Lower leg skin (tissue), 4 donors: Measurements from ENCODE around the gene ZPLD1. TPM values are rescaled to one million over a fixed set of nuclear protein-coding genes. Genes with fewer than 3 reads are reported as not detected.

Experiments used
- DNase-seq, 2 donors: peaks; one replicate each; pipeline ENCODE4 v3.0.0-alpha.2; 2019; ENCODE audit warnings: low spot score in 2 of 2
- H3K4me3 ChIP-seq: fragments of 200-600 bp; sonication (generic); 2 replicates; pipeline ENCODE4 v1.5.1; 2017; ENCODE audit warnings: mild to moderate bottlenecking, low read depth; ENCODE audit not compliant: poor library complexity, severe bottlenecking
- CTCF ChIP-seq, 3 donors: fragments of 450-650 bp; IDR thresholded peaks; one replicate each; pipeline ENCODE4 v1.5.1; 2016; ENCODE audit warnings: antibody characterized with exemption in 3 of 3, mild to moderate bottlenecking in 3 of 3, moderate library complexity in 2 of 3
- POLR2A ChIP-seq, 2 donors: fragments of 450-650 bp; IDR thresholded peaks; one replicate each; pipeline ENCODE4 v1.6.1; 2016 to 2017; ENCODE audit warnings: antibody characterized with exemption in 2 of 2, mild to moderate bottlenecking in 1 of 2, moderate library complexity in 1 of 2
- WGBS, 2 donors: methylation state at CpG; one replicate each; pipeline ENCODE4 v1.1.5; 2018; 5-methylcytosine and 5-hydroxymethylcytosine counted together
- intact Hi-C: fragments of 100-400 bp; cut with DNase I; formaldehyde crosslinking; loops from one replicate; pipeline ENCODE4 v1.15.0; 2023; ENCODE audit warnings: low total_unique reads
- total RNA-seq, 4 donors: library from RNA; depleted of rRNA; stranded (reverse); fragments of >200 nt; gene quantifications; one replicate each; pipeline ENCODE4 v1.1.0, GENCODE V29; 2016

ZPLD1 gene
- total RNA-seq, 4 donors from 2014 or later: 0.16 to 1.3 TPM; not detected in 2

GRCh38 chr3:102398666-102399065 lies 36.1 kb upstream of the ZPLD1 start:
- no peak for TF ChIP-seq CTCF (IDR thresholded peaks at IDR 0.05)
- TF ChIP-seq POLR2A (IDR thresholded peaks at IDR 0.05): no peak
- intact Hi-C loops: no loop called here
- no peak for DNase-seq
- WGBS, 2 donors: 77 to 78% methylated on average over 5 of the region's 5 CpGs
- no peak overlapping the region for H3K4me3 ChIP-seq

GRCh38 chr3:102400142-102400541 lies 34.7 kb upstream of the ZPLD1 start:
- no peak overlapping the region for H3K4me3 ChIP-seq
- DNase-seq: no peak
- 87 to 90% methylated on average over 5 of the region's 5 CpGs for WGBS, 2 donors
- intact Hi-C loops: no loop called here
- TF ChIP-seq CTCF (IDR thresholded peaks at IDR 0.05): no peak
- no peak for TF ChIP-seq POLR2A (IDR thresholded peaks at IDR 0.05)

GRCh38 chr3:102400766-102401165 lies 34.0 kb upstream of the ZPLD1 start:
- WGBS, 2 donors: 74 to 80% methylated on average over 2 of the region's 2 CpGs
- intact Hi-C loops: no loop called here
- TF ChIP-seq CTCF (IDR thresholded peaks at IDR 0.05) (no peak), POLR2A (IDR thresholded peaks at IDR 0.05) (no peak)
- no peak for DNase-seq
- no peak overlapping the region for H3K4me3 ChIP-seq

- no peak for DNase-seq
- intact Hi-C loops: no loop called here
- H3K4me3 ChIP-seq: no peak overlapping the region
- TF ChIP-seq POLR2A (IDR thresholded peaks at IDR 0.05): no peak
Measured at GRCh38 chr3:102410616-102411015, 24.2 kb upstream of the ZPLD1 start.

- 43 to 44% methylated on average over 2 of the region's 2 CpGs for WGBS, 2 donors
- no peak for DNase-seq
- intact Hi-C loops: no loop called here
- TF ChIP-seq POLR2A (IDR thresholded peaks at IDR 0.05) (no peak), CTCF (IDR thresholded peaks at IDR 0.05) (no peak)
- H3K4me3 ChIP-seq: no peak overlapping the region
Measured at GRCh38 chr3:102415553-102415952, 19.3 kb upstream of the ZPLD1 start.

GRCh38 chr3:102419786-102420185 lies 15.0 kb upstream of the ZPLD1 start:
- TF ChIP-seq CTCF (IDR thresholded peaks at IDR 0.05): no peak
- TF ChIP-seq POLR2A (IDR thresholded peaks at IDR 0.05): no peak
- intact Hi-C loops: no loop called here
- no peak overlapping the region for H3K4me3 ChIP-seq
- no peak for DNase-seq
